PFSK-1 (cell line): ENCODE results near the gene MFSD6L.

Experiments
- FOXP2 ChIP-seq: optimal IDR thresholded peaks from 2 replicates; pipeline ENCODE3; 2011; ENCODE audit warnings: borderline replicate concordance, control low read depth, inconsistent platforms; ENCODE audit not compliant: insufficient read depth; ENCODE audit errors: extremely low read length, extremely low read depth
- POLR2AphosphoS5 ChIP-seq: IDR thresholded peaks from 2 replicates; pipeline ENCODE4 v1.6.1; 2012; ENCODE audit warnings: low read depth, mild to moderate bottlenecking, control low read depth, low read length, moderate library complexity
- REST ChIP-seq, 2 experiments: IDR thresholded peaks; 2 replicates each; pipeline versions ENCODE4 v1.6.1 to v1.8.0; 2011 to 2012; ENCODE audit warnings: low read depth in 2 of 2, low read length in 2 of 2, control low read depth in 1 of 2, inconsistent platforms in 1 of 2, mild to moderate bottlenecking in 1 of 2, moderate library complexity in 1 of 2; ENCODE audit not compliant: insufficient read depth in 1 of 2
- SIN3A ChIP-seq: IDR thresholded peaks from 2 replicates; pipeline ENCODE4 v1.6.1; 2012; ENCODE audit warnings: mild to moderate bottlenecking, low read length, moderate library complexity, borderline replicate concordance; ENCODE audit not compliant: insufficient read depth
- TAF1 ChIP-seq: IDR thresholded peaks from 2 replicates; pipeline ENCODE4 v1.6.1; 2012; ENCODE audit warnings: low read length, control low read depth, borderline replicate concordance; ENCODE audit not compliant: insufficient read depth

Gene MFSD6L

GRCh38 chr17:8792646-8793045 is 6.5 kb downstream of the MFSD6L start:
- no peak for TF ChIP-seq FOXP2
- no peak for TF ChIP-seq REST (IDR thresholded peaks at IDR 0.05; ENCODE audit: insufficient read depth in 1 of 2, low read depth in 2 of 2, low read length in 2 of 2)
- no peak for TF ChIP-seq TAF1
- no peak for TF ChIP-seq POLR2AphosphoS5

GRCh38 chr17:8791910-8792270 is 7.3 kb downstream of the MFSD6L start:
- no peak for TF ChIP-seq REST (IDR thresholded peaks at IDR 0.05; ENCODE audit: insufficient read depth in 1 of 2, low read depth in 2 of 2, low read length in 2 of 2)
- TF ChIP-seq TAF1, result no peak
- no peak for TF ChIP-seq POLR2AphosphoS5
- no peak for TF ChIP-seq SIN3A
- no peak for TF ChIP-seq FOXP2

GRCh38 chr17:8791248-8791909 is 7.8 kb downstream of the MFSD6L start:
- TF ChIP-seq SIN3A, result no peak
- no peak for TF ChIP-seq REST (IDR thresholded peaks at IDR 0.05; ENCODE audit: insufficient read depth in 1 of 2, low read depth in 2 of 2, low read length in 2 of 2)
- no peak for TF ChIP-seq POLR2AphosphoS5
- no peak for TF ChIP-seq FOXP2
- TF ChIP-seq TAF1, result no peak

- TF ChIP-seq POLR2AphosphoS5 (no peak), FOXP2 (no peak), REST (IDR thresholded peaks at IDR 0.05; ENCODE audit: insufficient read depth in 1 of 2, low read depth in 2 of 2, low read length in 2 of 2) (no peak), TAF1 (no peak), SIN3A (no peak)
These were observed 9.4 kb downstream of the MFSD6L start for GRCh38 chr17:8789743-8790142.

GRCh38 chr17:8788998-8789397 is 10.2 kb downstream of the MFSD6L start:
- TF ChIP-seq REST (IDR thresholded peaks at IDR 0.05; ENCODE audit: insufficient read depth in 1 of 2, low read depth in 2 of 2, low read length in 2 of 2), result no peak
- no peak for TF ChIP-seq FOXP2
- TF ChIP-seq TAF1, result no peak
- no peak for TF ChIP-seq POLR2AphosphoS5
- TF ChIP-seq SIN3A, result no peak
